ENCODE measurements around the gene FBXW7.

FBXW7 gene

GRCh38 chr4:152283801-152284470 is 252.0 kb downstream of the FBXW7 start:
- TF ChIP-seq ZFX (IDR thresholded peaks at IDR 0.05) (no peak), CTCF (conservative IDR thresholded peaks at IDR 0.05) (no peak)

GRCh38 chr4:152281822-152282221 is 254.1 kb downstream of the FBXW7 start:
- no peak for TF ChIP-seq CTCF (conservative IDR thresholded peaks at IDR 0.05)
- no peak for TF ChIP-seq ZFX (IDR thresholded peaks at IDR 0.05)
- H3K27ac ChIP-seq = no peak overlapping the region

More at GRCh38 chr4:152283801-152284470, 252.0 kb downstream of the FBXW7 start:
- H3K27ac ChIP-seq = no peak overlapping the region

GRCh38 chr4:152281211-152281610 is 254.7 kb downstream of the FBXW7 start:
- no peak for TF ChIP-seq ZFX (IDR thresholded peaks at IDR 0.05)
- no peak overlapping the region for H3K27ac ChIP-seq

DNA sequence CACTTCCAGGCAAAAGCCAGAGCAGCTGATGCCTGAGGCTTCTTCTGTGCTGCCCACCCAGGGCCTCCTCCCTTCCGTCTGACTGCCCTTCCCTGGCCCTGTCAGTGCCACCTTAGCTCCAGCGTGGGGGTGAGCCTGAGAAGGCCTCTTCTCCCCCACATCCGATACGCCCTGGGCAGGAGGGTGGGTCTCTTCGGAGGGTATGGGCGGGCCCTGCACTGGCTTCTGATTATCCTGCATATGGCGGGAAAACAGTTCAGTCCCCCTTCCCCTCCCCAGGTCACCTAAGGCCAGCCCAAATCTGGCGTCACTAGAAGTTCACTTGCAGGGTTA is 256.7 kb downstream of the FBXW7 start:
- H3K27ac ChIP-seq = no peak overlapping the region
- no peak for TF ChIP-seq ZFX (IDR thresholded peaks at IDR 0.05)
- TF ChIP-seq CTCF (conservative IDR thresholded peaks at IDR 0.05) = no peak

DNA sequence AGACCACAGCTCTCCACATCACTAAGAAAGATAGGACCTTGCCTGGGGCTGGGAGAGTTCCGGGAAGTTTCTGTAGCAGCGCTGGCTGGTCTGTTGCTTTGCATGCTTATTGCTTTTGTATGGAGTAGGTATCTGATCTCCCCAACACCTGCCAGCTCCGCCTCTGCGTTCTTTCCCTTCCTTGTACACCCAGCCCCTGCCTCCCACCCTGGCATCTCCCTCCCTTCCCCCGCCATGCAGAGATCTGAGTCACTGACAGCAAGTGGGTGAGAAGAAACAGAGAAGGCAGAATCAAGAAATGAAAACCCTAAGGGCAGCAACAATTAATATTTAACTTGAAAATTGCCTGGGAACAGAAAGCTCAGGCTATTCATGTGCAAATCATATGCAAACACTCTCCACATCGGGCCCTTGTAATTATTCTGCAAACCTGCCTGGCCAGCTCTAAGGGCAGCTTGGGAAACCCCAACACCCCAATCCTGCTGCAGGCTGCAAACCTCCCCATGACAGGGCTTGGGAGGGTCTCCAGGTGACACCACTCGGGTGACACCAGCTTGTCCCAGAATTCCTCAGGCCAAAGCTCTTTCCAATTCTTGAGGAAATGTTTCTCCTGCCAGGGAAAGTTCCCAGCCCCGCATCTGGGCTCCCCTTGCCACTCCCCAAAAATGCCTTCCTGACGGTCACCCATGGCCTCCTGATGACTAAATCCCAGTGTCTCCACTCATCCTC is 257.2 kb downstream of the FBXW7 start:
- TF ChIP-seq CTCF (conservative IDR thresholded peaks at IDR 0.05) (no peak), ZFX (IDR thresholded peaks at IDR 0.05) (no peak)
- H3K27ac ChIP-seq = no peak overlapping the region

DNA sequence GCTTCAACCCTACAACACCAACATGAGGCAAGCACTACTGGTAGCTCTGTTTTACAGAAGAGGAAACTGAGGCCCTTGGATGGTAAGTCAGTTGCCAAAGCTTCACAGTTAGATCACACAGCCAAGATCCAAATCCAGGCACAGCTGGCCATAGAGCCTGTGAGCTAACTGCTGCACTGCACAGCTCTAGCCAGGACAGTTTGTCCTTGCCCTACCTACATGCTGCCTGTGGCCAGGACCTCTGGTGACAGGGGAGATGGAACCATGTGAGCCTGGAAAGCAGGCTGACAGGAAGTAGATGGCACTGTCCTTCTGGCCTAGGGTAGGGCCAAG is 257.8 kb downstream of the FBXW7 start:
- no peak overlapping the region for H3K27ac ChIP-seq
- TF ChIP-seq ZFX (IDR thresholded peaks at IDR 0.05) = no peak
- TF ChIP-seq CTCF (conservative IDR thresholded peaks at IDR 0.05) = no peak

DNA sequence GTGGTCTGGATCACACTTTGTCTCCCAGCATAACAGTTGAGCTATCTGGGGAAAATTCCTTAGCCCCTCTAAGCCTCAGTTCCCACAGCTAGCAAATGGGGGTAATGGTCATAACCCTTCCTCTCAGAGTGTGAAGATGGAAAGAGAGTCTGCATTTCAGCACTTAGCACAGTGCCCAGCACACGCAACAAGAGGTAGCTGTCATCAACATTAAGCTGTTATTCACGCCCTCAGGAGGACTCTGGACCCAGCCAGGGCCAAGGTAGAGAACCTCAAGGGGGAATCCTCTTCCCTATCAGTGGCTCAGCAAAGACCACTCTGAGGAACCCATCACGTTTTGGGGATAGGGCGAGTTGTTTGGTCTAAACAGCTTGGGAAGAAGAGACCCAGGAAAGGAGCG is 258.6 kb downstream of the FBXW7 start:
- H3K27ac ChIP-seq = no peak overlapping the region
- TF ChIP-seq CTCF (conservative IDR thresholded peaks at IDR 0.05) (no peak), ZFX (IDR thresholded peaks at IDR 0.05) (no peak)

DNA sequence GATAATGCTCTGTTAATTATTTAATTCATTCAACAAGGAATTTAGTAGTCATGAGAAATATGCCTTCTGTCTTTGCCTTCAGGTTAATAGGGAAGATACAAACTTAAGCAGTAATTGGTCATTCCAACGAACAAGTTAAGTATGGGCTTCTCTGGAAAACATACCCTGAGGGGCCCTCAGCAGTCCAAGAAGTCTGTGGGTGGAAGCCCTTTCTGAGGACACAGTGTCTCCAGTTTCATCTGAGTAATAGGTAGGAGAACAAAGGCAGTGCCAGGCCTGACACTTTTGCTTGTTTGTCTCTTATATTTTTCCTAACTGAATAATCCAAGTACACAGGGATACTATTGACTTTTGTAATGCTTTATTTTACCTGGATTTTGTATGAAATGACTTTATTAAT is 262.5 kb downstream of the FBXW7 start:
- H3K27ac ChIP-seq = no peak overlapping the region
- no peak for TF ChIP-seq CTCF (conservative IDR thresholded peaks at IDR 0.05)
- TF ChIP-seq ZFX (IDR thresholded peaks at IDR 0.05) = no peak

All from C4-2B (cell line).